ENCODE measurements around the gene ZNF280B.

Gene ZNF280B

DNA sequence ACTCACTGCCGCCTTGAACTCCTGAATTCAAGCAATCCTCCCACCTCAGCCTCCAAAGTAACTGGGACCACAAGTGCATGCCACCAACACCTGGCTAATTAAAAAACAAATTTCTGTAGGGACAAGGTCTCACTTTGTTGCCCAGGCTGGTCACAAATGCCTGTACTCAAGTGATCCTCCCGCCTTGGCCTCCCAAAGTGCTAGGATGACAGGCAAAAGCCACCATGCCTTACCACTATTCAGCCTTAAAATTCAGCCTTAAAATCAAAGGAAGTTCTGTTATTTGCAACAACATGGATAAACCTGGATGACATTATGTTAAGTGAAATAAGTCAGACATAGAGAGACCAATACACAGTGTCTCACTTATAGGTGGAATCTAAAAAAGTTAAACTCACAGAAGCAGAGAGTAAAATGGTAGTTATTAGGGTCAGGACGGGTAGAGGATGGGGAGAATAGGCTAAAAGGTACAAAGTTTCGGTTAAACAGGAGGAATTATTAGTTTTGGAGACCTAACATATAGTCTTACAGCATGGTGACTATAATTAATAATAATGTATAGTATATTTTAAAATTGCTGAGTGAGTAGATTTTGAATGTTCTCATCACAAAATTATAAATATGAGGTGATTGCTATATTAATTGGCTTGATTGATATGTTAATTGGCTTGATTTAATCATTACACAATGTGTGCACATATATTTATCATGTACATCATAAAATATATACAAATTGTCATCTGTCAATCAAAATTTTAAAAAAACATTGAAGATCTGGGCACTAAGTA is 17.8 kb upstream of the ZNF280B start:
- Histone ChIP-seq H3K36me3 (ENCODE audit: control insufficient read depth, insufficient read depth, low read length) (no peaks in the 10 kb centered on the region), H3K4me3 (replicated peaks; ENCODE audit: low read depth, low read length) (no peak overlapping the region), H3K27me3 (replicated peaks; ENCODE audit: control insufficient read depth, insufficient read depth, low read length) (no peaks in the 10 kb centered on the region)
- TF ChIP-seq, protein P1, sequence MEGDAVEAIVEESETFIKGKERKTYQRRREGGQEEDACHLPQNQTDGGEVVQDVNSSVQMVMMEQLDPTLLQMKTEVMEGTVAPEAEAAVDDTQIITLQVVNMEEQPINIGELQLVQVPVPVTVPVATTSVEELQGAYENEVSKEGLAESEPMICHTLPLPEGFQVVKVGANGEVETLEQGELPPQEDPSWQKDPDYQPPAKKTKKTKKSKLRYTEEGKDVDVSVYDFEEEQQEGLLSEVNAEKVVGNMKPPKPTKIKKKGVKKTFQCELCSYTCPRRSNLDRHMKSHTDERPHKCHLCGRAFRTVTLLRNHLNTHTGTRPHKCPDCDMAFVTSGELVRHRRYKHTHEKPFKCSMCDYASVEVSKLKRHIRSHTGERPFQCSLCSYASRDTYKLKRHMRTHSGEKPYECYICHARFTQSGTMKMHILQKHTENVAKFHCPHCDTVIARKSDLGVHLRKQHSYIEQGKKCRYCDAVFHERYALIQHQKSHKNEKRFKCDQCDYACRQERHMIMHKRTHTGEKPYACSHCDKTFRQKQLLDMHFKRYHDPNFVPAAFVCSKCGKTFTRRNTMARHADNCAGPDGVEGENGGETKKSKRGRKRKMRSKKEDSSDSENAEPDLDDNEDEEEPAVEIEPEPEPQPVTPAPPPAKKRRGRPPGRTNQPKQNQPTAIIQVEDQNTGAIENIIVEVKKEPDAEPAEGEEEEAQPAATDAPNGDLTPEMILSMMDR (IDR thresholded peaks at IDR 0.05; ENCODE audit: insufficient read depth, low read length, poor library complexity, severe bottlenecking), result no peak
- no peak for DNase-seq (ENCODE audit: extremely low read depth, insufficient read length)

DNA sequence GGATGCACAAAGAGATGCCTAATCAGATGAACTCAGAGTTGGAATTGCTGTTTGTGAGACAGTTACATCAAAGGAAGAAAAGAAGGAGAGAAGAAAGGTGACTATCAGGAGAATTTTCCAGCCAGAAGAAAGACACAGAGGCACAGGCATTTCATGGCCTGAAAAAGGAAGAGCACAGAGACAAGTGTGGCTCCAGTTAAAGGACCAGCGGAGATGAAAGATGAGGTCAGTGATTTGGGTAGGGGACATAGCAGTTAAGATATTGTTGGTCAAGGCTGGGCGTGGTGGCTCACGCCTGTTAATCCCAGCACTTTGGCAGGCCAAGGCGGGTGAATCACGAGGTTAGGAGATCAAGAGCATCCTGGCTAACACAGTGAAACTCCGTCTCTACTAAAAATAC is 15.0 kb upstream of the ZNF280B start:
- TF ChIP-seq, protein P1 (IDR thresholded peaks at IDR 0.05; ENCODE audit: insufficient read depth, low read length, poor library complexity, severe bottlenecking), result no peak
- no peak for DNase-seq (ENCODE audit: extremely low read depth, insufficient read length)

DNA sequence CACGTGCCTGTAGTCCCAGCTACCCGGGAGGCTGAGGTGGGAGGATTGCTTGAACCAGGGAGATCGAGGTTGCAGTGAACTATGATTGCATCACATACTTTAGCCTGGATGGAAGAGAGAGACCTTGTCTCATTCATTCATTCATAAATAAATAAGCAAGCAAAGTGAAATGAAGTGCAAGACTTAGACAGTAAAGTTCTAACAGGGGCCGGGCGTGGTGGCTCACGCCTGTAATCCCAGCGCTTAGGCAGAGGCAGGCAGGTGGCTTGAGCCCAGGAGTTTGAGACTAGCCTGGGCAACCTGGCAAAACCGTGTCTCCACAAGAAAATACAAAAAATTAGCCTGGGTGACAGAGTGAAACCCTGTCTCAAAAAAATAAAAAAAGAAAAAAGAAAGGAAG is 13.1 kb upstream of the ZNF280B start:
- Histone ChIP-seq H3K4me3 (replicated peaks; ENCODE audit: low read depth, low read length) (no peak overlapping the region), H3K36me3 (ENCODE audit: control insufficient read depth, insufficient read depth, low read length) (no peaks in the 10 kb centered on the region), H3K27me3 (replicated peaks; ENCODE audit: control insufficient read depth, insufficient read depth, low read length) (no peaks in the 10 kb centered on the region)
- TF ChIP-seq, protein P1 (IDR thresholded peaks at IDR 0.05; ENCODE audit: insufficient read depth, low read length, poor library complexity, severe bottlenecking), result no peak
- no peak for DNase-seq (ENCODE audit: extremely low read depth, insufficient read length)

More for the DNA sequence above, 15.0 kb upstream of the ZNF280B start:
- H3K27me3 ChIP-seq (replicated peaks; ENCODE audit: control insufficient read depth, insufficient read depth, low read length), result no peaks in the 10 kb centered on the region
- no peak overlapping the region for H3K4me3 ChIP-seq (replicated peaks; ENCODE audit: low read depth, low read length)
- no peaks in the 10 kb centered on the region for H3K36me3 ChIP-seq (ENCODE audit: control insufficient read depth, insufficient read depth, low read length)

DNA sequence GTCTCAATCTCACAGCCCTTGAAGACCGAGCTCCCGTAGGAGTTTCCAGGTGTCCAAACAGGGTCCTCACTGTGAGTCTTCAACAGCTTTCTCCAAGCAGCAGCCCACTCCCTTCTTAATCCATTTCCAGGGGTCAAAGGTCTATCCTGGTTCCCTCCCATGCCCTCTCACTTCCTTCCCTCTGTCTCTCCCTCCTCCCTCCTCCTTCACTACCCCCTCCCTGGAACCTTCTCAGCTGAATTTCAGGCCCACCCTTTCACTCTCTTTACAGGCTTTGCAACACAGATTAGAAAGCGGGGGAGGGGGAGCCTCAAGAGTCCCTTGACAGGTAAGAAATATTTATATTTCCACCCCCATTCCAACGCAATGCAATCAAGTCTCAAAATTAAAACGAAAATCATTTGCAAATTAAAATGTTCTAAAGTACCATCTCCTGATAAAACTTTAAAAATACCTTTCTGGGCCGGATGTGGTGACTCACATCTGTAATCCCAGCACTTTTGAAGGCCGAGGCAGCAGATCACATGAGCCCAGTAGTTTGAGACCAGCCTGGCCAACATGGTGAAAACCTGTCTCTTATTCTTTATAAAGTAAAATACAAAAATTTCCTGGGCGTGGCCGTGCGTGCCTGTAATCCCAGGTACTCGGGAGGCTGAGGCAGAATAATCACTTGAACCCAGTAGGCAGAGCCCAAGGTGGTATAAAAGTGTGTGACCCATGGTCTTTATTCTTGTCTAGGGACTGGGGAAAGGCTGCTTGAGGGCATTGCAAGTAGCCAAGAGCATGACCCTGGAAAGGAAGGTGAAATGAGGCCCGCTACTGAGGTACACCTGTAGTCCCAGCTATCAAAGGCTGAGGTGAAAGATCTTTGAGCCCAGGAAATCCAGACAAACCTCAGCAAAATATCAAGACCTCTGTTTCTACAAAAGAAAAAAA is 12.4 kb upstream of the ZNF280B start:
- Histone ChIP-seq H3K4me3 (replicated peaks; ENCODE audit: low read depth, low read length) (no peak overlapping the region), H3K27me3 (replicated peaks; ENCODE audit: control insufficient read depth, insufficient read depth, low read length) (no peaks in the 10 kb centered on the region), H3K36me3 (ENCODE audit: control insufficient read depth, insufficient read depth, low read length) (no peaks in the 10 kb centered on the region)
- DNase-seq (ENCODE audit: extremely low read depth, insufficient read length), result no peak
- TF ChIP-seq, protein P1 (IDR thresholded peaks at IDR 0.05; ENCODE audit: insufficient read depth, low read length, poor library complexity, severe bottlenecking), result no peak

DNA sequence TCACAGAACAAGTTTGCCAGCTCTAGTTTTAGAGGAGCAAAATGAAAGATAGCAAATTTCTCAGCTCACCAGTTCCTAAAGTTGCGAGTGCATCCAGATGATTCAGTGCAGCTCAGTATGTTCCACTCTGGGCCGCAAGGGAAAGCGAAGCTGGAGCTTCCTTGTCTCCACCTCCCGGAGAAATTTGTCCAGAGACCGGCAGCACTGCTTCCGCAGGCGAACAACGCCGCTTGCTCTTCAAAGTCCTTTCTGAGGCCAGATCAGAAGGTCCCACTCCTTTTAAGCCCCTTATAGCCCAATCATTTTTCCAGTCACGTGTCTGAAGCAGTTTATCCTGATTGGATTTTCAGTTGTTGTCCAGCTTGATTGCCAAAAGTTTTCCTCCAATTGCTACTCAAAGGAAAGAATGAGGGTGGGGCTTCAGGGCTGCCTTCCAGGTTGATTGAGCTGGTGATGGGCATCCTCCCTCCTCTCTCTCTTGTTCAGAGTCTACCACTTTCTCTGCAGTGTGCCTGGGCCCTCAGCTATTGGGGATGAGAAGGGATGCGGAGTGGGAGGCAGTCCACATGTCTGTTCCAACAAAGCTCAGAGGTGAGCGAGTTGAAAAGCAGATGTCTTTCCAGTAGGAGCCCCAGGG is 11.6 kb upstream of the ZNF280B start, which contains the start of gene ZNF280A:
ZNF280A (minus strand) TSS at position 251 of the 637 bp plus-strand sequence. CDS start 4,640 bp downstream, outside the sequence.
- TF ChIP-seq, protein P1 (IDR thresholded peaks at IDR 0.05; ENCODE audit: insufficient read depth, low read length, poor library complexity, severe bottlenecking), result no peak
- DNase-seq (ENCODE audit: extremely low read depth, insufficient read length), result no peak
- no peaks in the 10 kb centered on the region for H3K27me3 ChIP-seq (replicated peaks; ENCODE audit: control insufficient read depth, insufficient read depth, low read length)
- H3K36me3 ChIP-seq (ENCODE audit: control insufficient read depth, insufficient read depth, low read length), result no peaks in the 10 kb centered on the region
- H3K4me3 ChIP-seq (replicated peaks; ENCODE audit: low read depth, low read length), result no peak within 1 kb of the TSS

Measured in GM06990 (cell line).